Measurements from ENCODE around the gene CALN1.

The CALN1 gene

GRCh38 chr7:72326365-72326764 lies 85.8 kb downstream of the CALN1 start:
- no peak overlapping the region for H3K4me2 ChIP-seq (ENCODE audit: low read length)

GRCh38 chr7:72325561-72325960 lies 86.6 kb downstream of the CALN1 start:
- Histone ChIP-seq H3K4me1 (ENCODE audit: insufficient read depth, low read length, severe bottlenecking) (no peaks in the 10 kb centered on the region), H3K9ac (ENCODE audit: low read length) (no peak overlapping the region), H3F3A (ENCODE audit: insufficient read depth, low read length) (no peaks in the 10 kb centered on the region), H4K20me1 (ENCODE audit: insufficient read depth, low read length) (no peaks in the 10 kb centered on the region), H3K9me3 (ENCODE audit: low read length) (no peaks in the 10 kb centered on the region), H3K4me3 (ENCODE audit: low read depth, low read length, poor library complexity, severe bottlenecking) (no peak overlapping the region), H3K27ac (ENCODE audit: low read depth, low read length, poor library complexity, severe bottlenecking) (no peak overlapping the region), H2AFZ (ENCODE audit: low read length) (no peak overlapping the region), H3K36me3 (ENCODE audit: insufficient read depth, low read length) (no peaks in the 10 kb centered on the region), H3K79me2 (ENCODE audit: insufficient read depth, low read length) (no peaks in the 10 kb centered on the region), H3K27me3 (ENCODE audit: insufficient read depth, low read length) (no peaks in the 10 kb centered on the region), H3K9me2 (ENCODE audit: low read depth, low read length) (no peaks in the 10 kb centered on the region), H3K4me2 (ENCODE audit: low read length) (no peak overlapping the region)
- TF ChIP-seq EZH2 (IDR thresholded peaks at IDR 0.05; ENCODE audit: borderline replicate concordance, low read length) (no peak), CTCF (IDR thresholded peaks at IDR 0.05; ENCODE audit: low read length) (no peak)

More at GRCh38 chr7:72326365-72326764, 85.8 kb downstream of the CALN1 start:
- no peaks in the 10 kb centered on the region for H3K4me1 ChIP-seq (ENCODE audit: insufficient read depth, low read length, severe bottlenecking)
- H3K4me3 ChIP-seq (ENCODE audit: low read depth, low read length, poor library complexity, severe bottlenecking), result no peak overlapping the region
- H4K20me1 ChIP-seq (ENCODE audit: insufficient read depth, low read length), result no peaks in the 10 kb centered on the region
- no peaks in the 10 kb centered on the region for H3F3A ChIP-seq (ENCODE audit: insufficient read depth, low read length)
- no peaks in the 10 kb centered on the region for H3K27me3 ChIP-seq (ENCODE audit: insufficient read depth, low read length)
- no peaks in the 10 kb centered on the region for H3K79me2 ChIP-seq (ENCODE audit: insufficient read depth, low read length)
- H3K9me2 ChIP-seq (ENCODE audit: low read depth, low read length), result no peaks in the 10 kb centered on the region
- H3K9me3 ChIP-seq (ENCODE audit: low read length), result no peaks in the 10 kb centered on the region
- H2AFZ ChIP-seq (ENCODE audit: low read length), result no peak overlapping the region
- H3K36me3 ChIP-seq (ENCODE audit: insufficient read depth, low read length), result no peaks in the 10 kb centered on the region
- H3K9ac ChIP-seq (ENCODE audit: low read length), result no peak overlapping the region
- no peak overlapping the region for H3K27ac ChIP-seq (ENCODE audit: low read depth, low read length, poor library complexity, severe bottlenecking)
- no peak for TF ChIP-seq EZH2 (IDR thresholded peaks at IDR 0.05; ENCODE audit: borderline replicate concordance, low read length)
- no peak for TF ChIP-seq CTCF (IDR thresholded peaks at IDR 0.05; ENCODE audit: low read length)

GRCh38 chr7:72321637-72322036 lies 90.5 kb downstream of the CALN1 start:
- no peak for TF ChIP-seq CTCF (IDR thresholded peaks at IDR 0.05; ENCODE audit: low read length)
- H3K79me2 ChIP-seq (ENCODE audit: insufficient read depth, low read length), result no peaks in the 10 kb centered on the region
- no peaks in the 10 kb centered on the region for H3K36me3 ChIP-seq (ENCODE audit: insufficient read depth, low read length)
- H3K4me3 ChIP-seq (ENCODE audit: low read depth, low read length, poor library complexity, severe bottlenecking), result no peak overlapping the region
- H3K27me3 ChIP-seq (ENCODE audit: insufficient read depth, low read length), result no peaks in the 10 kb centered on the region
- H3F3A ChIP-seq (ENCODE audit: insufficient read depth, low read length), result no peaks in the 10 kb centered on the region
- H3K9me3 ChIP-seq (ENCODE audit: low read length), result no peaks in the 10 kb centered on the region
- no peak overlapping the region for H2AFZ ChIP-seq (ENCODE audit: low read length)
- no peak overlapping the region for H3K9ac ChIP-seq (ENCODE audit: low read length)
- no peak overlapping the region for H3K27ac ChIP-seq (ENCODE audit: low read depth, low read length, poor library complexity, severe bottlenecking)
- no peaks in the 10 kb centered on the region for H3K4me1 ChIP-seq (ENCODE audit: insufficient read depth, low read length, severe bottlenecking)
- H3K9me2 ChIP-seq (ENCODE audit: low read depth, low read length), result no peaks in the 10 kb centered on the region
- no peaks in the 10 kb centered on the region for H4K20me1 ChIP-seq (ENCODE audit: insufficient read depth, low read length)
- no peak overlapping the region for H3K4me2 ChIP-seq (ENCODE audit: low read length)
